Ovary (tissue), 3 donors: Measurements from ENCODE around the gene RALGPS1.

Experiments used
- CTCF ChIP-seq, 3 donors: fragments of 450-650 bp in 2 of 3; fragments of 200-600 bp in 1 of 3; IDR thresholded peaks; one replicate each; pipeline versions ENCODE4 v1.5.1 to v1.8.0; 2016 to 2022; ENCODE audit warnings: antibody characterized with exemption in 3 of 3, mild to moderate bottlenecking in 1 of 3
- EP300 ChIP-seq: sonication (generic); formaldehyde crosslinking; IDR thresholded peaks from one replicate; pipeline ENCODE4 v1.6.1; 2017; ENCODE audit warnings: antibody characterized with exemption
- donor health status: DM: no; HTN: no; CAD: no.

GRCh38 chr9:127095411-127095810 lies 180.8 kb downstream of the RALGPS1 start:
- no peak for TF ChIP-seq CTCF (IDR thresholded peaks at IDR 0.05)
- no peak for TF ChIP-seq EP300
